RWPE2 (cell line): ENCODE results near the gene MARF1.
"Not testable (repeated sequence)": the region's sequence is repeated elsewhere in the genome, so short reads cannot be mapped to it uniquely, and the experiment has no call there.

Source experiments
- ATAC-seq: fragments of 200-7000 bp; cut with Tn5 transposase; 3 replicates; pipeline ENCODE4 v1.9.1; 2021; ENCODE audit warnings: low read depth
- DNase-seq: peaks from one replicate; pipeline ENCODE4 v3.0.0-alpha.2; 2020; ENCODE audit warnings: low spot score
- H3K27ac ChIP-seq: fragments of 450-650 bp; 2 replicates; pipeline ENCODE4 v1.5.1; 2017; ENCODE audit warnings: mild to moderate bottlenecking; ENCODE audit not compliant: poor library complexity, severe bottlenecking
- H3K27me3 ChIP-seq: fragments of 250-450 bp; sonication (Bioruptor Pico); 2 replicates; pipeline ENCODE4 v1.5.1; 2021; ENCODE audit warnings: mild to moderate bottlenecking, moderate library complexity; ENCODE audit not compliant: insufficient read depth, poor library complexity, severe bottlenecking
- H3K36me3 ChIP-seq: fragments of 250-450 bp; sonication (Bioruptor Pico); 2 replicates; pipeline ENCODE4 v1.5.1; 2020; ENCODE audit warnings: low read depth, mild to moderate bottlenecking, moderate library complexity
- H3K4me1 ChIP-seq: fragments of 250-450 bp; sonication (Bioruptor Pico); 2 replicates; pipeline ENCODE4 v1.5.1; 2021; ENCODE audit warnings: mild to moderate bottlenecking, moderate library complexity; ENCODE audit not compliant: insufficient read depth, poor library complexity, severe bottlenecking
- H3K4me3 ChIP-seq: fragments of 250-450 bp; sonication (Bioruptor Pico); 2 replicates; pipeline ENCODE4 v1.5.1; 2021; ENCODE audit warnings: mild to moderate bottlenecking, moderate library complexity; ENCODE audit not compliant: severe bottlenecking
- H3K9me3 ChIP-seq: fragments of 250-450 bp; sonication (Bioruptor Pico); 2 replicates; pipeline ENCODE4 v1.5.1; 2021; ENCODE audit warnings: mild to moderate bottlenecking, moderate library complexity; ENCODE audit not compliant: severe bottlenecking
- CTCF ChIP-seq: fragments of 450-650 bp; IDR thresholded peaks from one replicate; pipeline ENCODE4 v1.5.1; 2017; ENCODE audit warnings: mild to moderate bottlenecking, moderate library complexity; ENCODE audit not compliant: poor library complexity, severe bottlenecking

The MARF1 gene

GRCh38 chr16:15665107-15665506 lies 22.2 kb upstream of the MARF1 start:
- ATAC-seq (no peak), DNase-seq (no peak)
- Histone ChIP-seq H3K27me3 (no peaks in the 10 kb centered on the region), H3K36me3 (peaks cover 78% of the 10 kb centered on the region), H3K4me3 (no peak overlapping the region), H3K9me3 (no peaks in the 10 kb centered on the region), H3K4me1 (peaks cover 9% of the 10 kb centered on the region), H3K27ac (no peak overlapping the region)
- no peak for TF ChIP-seq CTCF

GRCh38 chr16:15660203-15660601 lies 17.2 kb upstream of the MARF1 start:
- Histone ChIP-seq H3K9me3 (no peaks in the 10 kb centered on the region), H3K4me1 (no peaks in the 10 kb centered on the region), H3K36me3 (peaks cover 66% of the 10 kb centered on the region), H3K4me3 (no peak overlapping the region), H3K27ac (no peak overlapping the region), H3K27me3 (no peaks in the 10 kb centered on the region)
- no peak for DNase-seq
- no peak for ATAC-seq
- TF ChIP-seq CTCF = no peak

GRCh38 chr16:15658556-15658955 lies 15.6 kb upstream of the MARF1 start:
- H3K4me1 ChIP-seq = no peaks in the 10 kb centered on the region
- no peak for TF ChIP-seq CTCF
- no peaks in the 10 kb centered on the region for H3K9me3 ChIP-seq
- H3K36me3 ChIP-seq = peaks cover 65% of the 10 kb centered on the region
- H3K4me3 ChIP-seq = no peak overlapping the region
- no peak for ATAC-seq
- H3K27ac ChIP-seq = no peak overlapping the region
- H3K27me3 ChIP-seq = no peaks in the 10 kb centered on the region
- DNase-seq = no peak

- no peak for ATAC-seq
- TF ChIP-seq CTCF = no peak
Observed at GRCh38 chr16:15658149-15658548, 15.2 kb upstream of the MARF1 start.

GRCh38 chr16:15655561-15655960 lies 12.6 kb upstream of the MARF1 start:
- not testable (repeated sequence) for H3K4me3 ChIP-seq, ATAC-seq, DNase-seq, H3K9me3 ChIP-seq, H3K27me3 ChIP-seq, H3K27ac ChIP-seq
- H3K4me1 ChIP-seq = peaks cover 21% of the 10 kb centered on the region
- H3K36me3 ChIP-seq = peaks cover 73% of the 10 kb centered on the region

More at GRCh38 chr16:15658149-15658548, 15.2 kb upstream of the MARF1 start:
- no peaks in the 10 kb centered on the region for H3K27me3 ChIP-seq
- DNase-seq = no peak
- peaks cover 65% of the 10 kb centered on the region for H3K36me3 ChIP-seq
- no peaks in the 10 kb centered on the region for H3K9me3 ChIP-seq
- H3K4me3 ChIP-seq = no peak overlapping the region
- peaks cover 3% of the 10 kb centered on the region for H3K4me1 ChIP-seq
- no peak overlapping the region for H3K27ac ChIP-seq

- ATAC-seq (no peak), DNase-seq (no peak)
- Histone ChIP-seq H3K27me3 (no peaks in the 10 kb centered on the region), H3K4me3 (no peak overlapping the region), H3K4me1 (peaks cover 21% of the 10 kb centered on the region), H3K9me3 (no peaks in the 10 kb centered on the region), H3K27ac (no peak overlapping the region), H3K36me3 (peaks cover 68% of the 10 kb centered on the region)
- no peak for TF ChIP-seq CTCF
Observed at GRCh38 chr16:15654591-15654990, 11.6 kb upstream of the MARF1 start.
